ENCODE results near the gene SLC5A11. TPM values are rescaled to one million over a fixed set of nuclear protein-coding genes. Genes with fewer than 3 reads are reported as not detected.
"Not testable (repeated sequence)": the region's sequence is repeated elsewhere in the genome, so short reads cannot be mapped to it uniquely, and the experiment has no call there.

The SLC5A11 gene
- total RNA-seq, 1 donor from 2014 or later, result 0.27 TPM

DNA sequence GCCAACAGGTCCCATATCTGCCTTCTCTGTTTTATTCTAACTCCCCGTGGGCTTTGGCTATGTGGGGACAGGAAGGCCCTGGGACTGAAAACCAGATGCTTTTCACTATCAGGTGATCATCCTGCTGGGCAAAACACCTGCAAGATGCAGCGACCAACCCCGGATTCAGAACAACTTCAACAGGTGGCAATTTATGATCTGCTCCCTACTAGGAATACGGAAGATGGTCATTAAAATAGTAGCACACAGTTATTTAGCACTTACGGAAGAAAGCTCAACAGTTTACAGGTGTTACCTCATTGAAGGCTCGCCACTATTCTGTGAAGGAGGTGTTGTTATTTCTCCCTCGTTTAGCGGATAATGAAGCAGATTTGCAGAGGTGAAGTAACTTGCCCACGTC lies 7.8 kb upstream of the SLC5A11 start:
- no peak overlapping the region for H3K27ac ChIP-seq
- ATAC-seq (no peak), DNase-seq (no peak)
- intact Hi-C loops (cut with DNase I), result no loop called here
- H3K4me3 ChIP-seq, result no peak overlapping the region
- H3K4me1 ChIP-seq, result peaks cover 14% of the 10 kb centered on the region
- H3K36me3 ChIP-seq, result no peaks in the 10 kb centered on the region
- H3K27me3 ChIP-seq (ENCODE audit: low read depth), result no peaks in the 10 kb centered on the region
- H3K9me3 ChIP-seq, result no peaks in the 10 kb centered on the region
- TF ChIP-seq, protein P1, sequence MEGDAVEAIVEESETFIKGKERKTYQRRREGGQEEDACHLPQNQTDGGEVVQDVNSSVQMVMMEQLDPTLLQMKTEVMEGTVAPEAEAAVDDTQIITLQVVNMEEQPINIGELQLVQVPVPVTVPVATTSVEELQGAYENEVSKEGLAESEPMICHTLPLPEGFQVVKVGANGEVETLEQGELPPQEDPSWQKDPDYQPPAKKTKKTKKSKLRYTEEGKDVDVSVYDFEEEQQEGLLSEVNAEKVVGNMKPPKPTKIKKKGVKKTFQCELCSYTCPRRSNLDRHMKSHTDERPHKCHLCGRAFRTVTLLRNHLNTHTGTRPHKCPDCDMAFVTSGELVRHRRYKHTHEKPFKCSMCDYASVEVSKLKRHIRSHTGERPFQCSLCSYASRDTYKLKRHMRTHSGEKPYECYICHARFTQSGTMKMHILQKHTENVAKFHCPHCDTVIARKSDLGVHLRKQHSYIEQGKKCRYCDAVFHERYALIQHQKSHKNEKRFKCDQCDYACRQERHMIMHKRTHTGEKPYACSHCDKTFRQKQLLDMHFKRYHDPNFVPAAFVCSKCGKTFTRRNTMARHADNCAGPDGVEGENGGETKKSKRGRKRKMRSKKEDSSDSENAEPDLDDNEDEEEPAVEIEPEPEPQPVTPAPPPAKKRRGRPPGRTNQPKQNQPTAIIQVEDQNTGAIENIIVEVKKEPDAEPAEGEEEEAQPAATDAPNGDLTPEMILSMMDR (IDR thresholded peaks at IDR 0.05), result no peak

GRCh38 chr16:24838554-24839266 lies 7.1 kb upstream of the SLC5A11 start:
- intact Hi-C loops (cut with DNase I), result no loop called here
- Histone ChIP-seq H3K36me3 (no peaks in the 10 kb centered on the region), H3K27me3 (ENCODE audit: low read depth) (no peaks in the 10 kb centered on the region), H3K4me1 (peaks cover 14% of the 10 kb centered on the region), H3K9me3 (no peaks in the 10 kb centered on the region), H3K27ac (no peak overlapping the region), H3K4me3 (no peak overlapping the region)
- DNase-seq, result no peak
- ATAC-seq, result peak; percentile 61 to 78
- TF ChIP-seq, protein P1 (IDR thresholded peaks at IDR 0.05), result no peak

GRCh38 chr16:24839347-24839972 lies 6.3 kb upstream of the SLC5A11 start:
- no peaks in the 10 kb centered on the region for H3K27me3 ChIP-seq (ENCODE audit: low read depth)
- DNase-seq, result no peak
- intact Hi-C loops (cut with DNase I), result no loop called here
- no peak overlapping the region for H3K27ac ChIP-seq
- TF ChIP-seq, protein P1 (IDR thresholded peaks at IDR 0.05), result no peak
- H3K4me3 ChIP-seq, result no peak overlapping the region
- H3K4me1 ChIP-seq, result peaks cover 14% of the 10 kb centered on the region
- no peaks in the 10 kb centered on the region for H3K9me3 ChIP-seq
- peak; percentile 25 to 63 for ATAC-seq
- no peaks in the 10 kb centered on the region for H3K36me3 ChIP-seq

DNA sequence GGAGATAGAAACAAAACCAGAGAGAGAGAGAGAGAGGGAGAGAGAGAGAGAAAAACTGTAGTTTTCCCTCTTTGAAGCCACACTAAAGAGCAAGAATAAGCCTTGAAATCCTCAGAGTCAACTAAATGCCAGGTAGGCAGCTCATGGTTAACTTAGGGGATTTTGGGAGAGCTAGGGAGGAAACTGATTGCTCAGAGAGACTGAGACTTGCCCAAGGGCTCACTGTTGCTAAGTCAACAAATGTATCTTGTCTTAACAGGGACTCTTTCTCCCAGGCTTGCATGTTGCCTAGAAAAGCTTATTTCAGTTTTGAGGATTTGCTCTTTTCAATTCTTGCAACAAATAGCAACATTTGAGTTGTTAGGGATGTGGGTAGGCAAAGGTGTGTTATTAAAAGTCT lies 4.5 kb upstream of the SLC5A11 start:
- ATAC-seq (no peak), DNase-seq (no peak)
- H3K4me3 ChIP-seq, result no peak overlapping the region
- H3K4me1 ChIP-seq, result peaks cover 14% of the 10 kb centered on the region
- no peak overlapping the region for H3K27ac ChIP-seq
- TF ChIP-seq, protein P1 (IDR thresholded peaks at IDR 0.05), result no peak
- H3K27me3 ChIP-seq (ENCODE audit: low read depth), result no peaks in the 10 kb centered on the region
- no peaks in the 10 kb centered on the region for H3K9me3 ChIP-seq
- H3K36me3 ChIP-seq, result no peaks in the 10 kb centered on the region
- intact Hi-C loops (cut with DNase I), result no loop called here

- DNase-seq (no peak), ATAC-seq (peak in 1 of 2 donors; percentile 9)
- TF ChIP-seq, protein P1 (IDR thresholded peaks at IDR 0.05), result no peak
- no peak overlapping the region for H3K27ac ChIP-seq
- intact Hi-C loops (cut with DNase I), result no loop called here
- H3K9me3 ChIP-seq, result no peaks in the 10 kb centered on the region
- peaks cover 2% of the 10 kb centered on the region for H3K4me1 ChIP-seq
- H3K4me3 ChIP-seq, result no peak overlapping the region
- H3K36me3 ChIP-seq, result no peaks in the 10 kb centered on the region
- no peaks in the 10 kb centered on the region for H3K27me3 ChIP-seq (ENCODE audit: low read depth)
Observed at GRCh38 chr16:24844101-24845030, 1.4 kb upstream of the SLC5A11 start.

DNA sequence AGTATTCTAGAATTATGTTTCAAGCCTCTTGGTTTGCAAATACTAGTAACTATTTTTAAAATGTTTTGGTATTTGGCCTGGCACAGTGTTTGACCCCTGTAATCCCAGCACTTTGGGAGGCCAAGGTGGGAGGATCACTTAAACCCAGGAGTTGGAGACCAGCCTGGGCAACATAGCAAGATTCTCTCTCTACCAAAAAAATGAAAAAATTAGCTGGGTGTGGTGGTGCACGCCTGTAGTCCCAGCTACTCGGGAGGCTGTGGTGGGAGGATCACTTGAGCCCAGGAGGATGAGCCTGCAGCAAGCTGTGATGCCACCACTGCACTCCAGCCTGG lies 765 bp upstream of the SLC5A11 start:
- H3K27ac ChIP-seq; intact Hi-C loops (cut with DNase I); H3K4me1 ChIP-seq; H3K36me3 ChIP-seq; ATAC-seq; H3K27me3 ChIP-seq (ENCODE audit: low read depth); H3K9me3 ChIP-seq; H3K4me3 ChIP-seq; DNase-seq: not testable (repeated sequence)

Measured in lower lobe of right lung (tissue), 2 donors.